Bronchial epithelial cell (primary cell): Measurements from ENCODE around the gene CACNB2. TPM values are rescaled to one million over a fixed set of nuclear protein-coding genes. Genes with fewer than 3 reads are reported as not detected.

Experiments
- DNase-seq: peaks from one replicate; pipeline ENCODE4 v3.0.0-alpha.2; 2010; ENCODE audit warnings: low read depth
- FAIRE-seq: peaks from 2 replicates; lab custom pipeline; 2011; peaks lifted over from hg19 to GRCh38; lab: Jason Lieb, UNC
- H3K27me3 ChIP-seq: 2 replicates; pipeline ENCODE4 v1.5.1; 2011; ENCODE audit warnings: low read length; ENCODE audit not compliant: control insufficient read depth, insufficient read depth
- H3K36me3 ChIP-seq: 2 replicates; pipeline ENCODE4 v1.5.1; 2011; ENCODE audit warnings: low read length; ENCODE audit not compliant: control insufficient read depth, insufficient read depth
- H3K4me3 ChIP-seq: 2 replicates; pipeline ENCODE4 v1.5.1; 2011; ENCODE audit warnings: mild to moderate bottlenecking, low read depth, low read length, control low read depth
- CTCF ChIP-seq: IDR thresholded peaks from 2 replicates; pipeline ENCODE4 v1.5.1; 2011; ENCODE audit warnings: mild to moderate bottlenecking, moderate library complexity, low read length, control low read depth, inconsistent platforms; ENCODE audit not compliant: insufficient read depth, severe bottlenecking
- total RNA-seq: library from RNA; depleted of rRNA; stranded (reverse); fragments of >200 nt; gene quantifications from 2 replicates; pipeline ENCODE4 v1.2.1, GENCODE V29; 2014

Gene CACNB2
- total RNA-seq, 1 donor from 2014 or later, result not detected

- TF ChIP-seq CTCF, result no peak
- DNase-seq (no peak), FAIRE-seq (peak; percentile 36)
- H3K36me3 ChIP-seq, result no peaks in the 10 kb centered on the region
- H3K27me3 ChIP-seq, result no peaks in the 10 kb centered on the region
- H3K4me3 ChIP-seq, result no peak overlapping the region
Observed at GRCh38 chr10:18254692-18255091, 114.5 kb downstream of the CACNB2 start.

- TF ChIP-seq CTCF, result no peak
- Histone ChIP-seq H3K27me3 (no peaks in the 10 kb centered on the region), H3K4me3 (no peak overlapping the region), H3K36me3 (no peaks in the 10 kb centered on the region)
- no peak for DNase-seq
- FAIRE-seq, result no peak
Observed at GRCh38 chr10:18260310-18260922, 120.2 kb downstream of the CACNB2 start.

GRCh38 chr10:18261063-18261610 lies 120.9 kb downstream of the CACNB2 start:
- FAIRE-seq (no peak), DNase-seq (no peak)
- H3K36me3 ChIP-seq, result no peaks in the 10 kb centered on the region
- TF ChIP-seq CTCF, result no peak
- no peak overlapping the region for H3K4me3 ChIP-seq
- no peaks in the 10 kb centered on the region for H3K27me3 ChIP-seq

- Histone ChIP-seq H3K4me3 (no peak overlapping the region), H3K36me3 (no peaks in the 10 kb centered on the region), H3K27me3 (no peaks in the 10 kb centered on the region)
- DNase-seq (no peak), FAIRE-seq (no peak)
- no peak for TF ChIP-seq CTCF
Observed at GRCh38 chr10:18261768-18262231, 121.6 kb downstream of the CACNB2 start.

GRCh38 chr10:18264466-18265050 lies 124.3 kb downstream of the CACNB2 start:
- DNase-seq (no peak), FAIRE-seq (no peak)
- Histone ChIP-seq H3K4me3 (no peak overlapping the region), H3K27me3 (no peaks in the 10 kb centered on the region), H3K36me3 (no peaks in the 10 kb centered on the region)
- no peak for TF ChIP-seq CTCF
